ENCODE results near the gene OR52B6. TPM values are rescaled to one million over a fixed set of nuclear protein-coding genes. Genes with fewer than 3 reads are reported as not detected.
A peak's percentile ranks its signal among the peaks of the same experiment; 100 is the strongest.

The OR52B6 gene
- total and polyA plus RNA-seq, 2 of the 13 experiments (the other 11 are each of a cell fraction or from before 2014, with no cell fraction given), result not detected

DNA sequence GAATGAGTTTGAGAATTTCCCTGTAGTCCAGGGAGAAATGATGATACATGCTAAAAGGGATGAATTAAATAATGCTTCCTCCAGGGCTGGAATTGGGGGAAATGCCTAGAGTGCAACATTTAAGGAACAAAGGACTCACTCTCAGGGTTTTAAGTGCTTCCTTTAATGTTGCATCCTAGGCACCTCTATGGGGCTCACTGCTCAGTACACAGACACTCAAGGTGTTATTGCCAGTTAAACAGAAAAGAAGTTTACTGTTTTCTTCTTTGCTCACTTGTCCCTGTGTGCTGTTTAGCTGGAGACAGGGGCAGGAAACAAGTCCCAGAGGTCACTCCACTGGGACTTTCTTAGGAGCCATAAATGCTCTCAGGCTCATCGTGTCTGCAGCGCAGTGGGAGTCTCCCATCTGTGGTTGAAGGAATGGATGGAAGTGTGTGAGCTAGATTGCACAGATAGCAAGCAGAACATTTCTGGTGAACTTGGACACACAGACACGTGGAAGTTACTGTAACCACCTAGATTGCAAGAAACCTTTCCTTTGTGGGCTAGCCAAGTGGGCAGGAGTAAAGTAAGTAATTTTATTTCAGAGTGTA, 24.0 kb upstream of the OR52B6 start:
- no peaks in the 10 kb centered on the region for H4K20me1 ChIP-seq (ENCODE audit: insufficient read depth, low read length)
- ChIA-PET CTCF (ENCODE audit: low intra/inter-chr PET ratio, low total read pairs) (no interaction called here), POLR2A (no interaction called here)
- DNase-seq (ENCODE audit: low spot score), result no peak
- H3K4me1 ChIP-seq (ENCODE audit: insufficient read depth, low read length), result no peaks in the 10 kb centered on the region
- intact Hi-C loops (cut with micrococcal nuclease; ENCODE audit: unreplicated experiment), result no loop called here
- no peaks in the 10 kb centered on the region for H3K9me3 ChIP-seq (ENCODE audit: low read length)
- ATAC-seq, result no peak
- H3K27ac ChIP-seq (ENCODE audit: extremely low read length, insufficient read depth, low read length), result no peak overlapping the region
- no peak overlapping the region for H3K4me3 ChIP-seq (replicated peaks in 1 of 3; ENCODE audit: insufficient read depth in 1 of 3, low read depth in 2 of 3, low read length in 3 of 3)
- 17% methylated on average over 2 of the region's 3 CpGs for WGBS (ENCODE audit: low lambda C conversion rate)
- no peaks in the 10 kb centered on the region for H3K27me3 ChIP-seq (ENCODE audit: control insufficient read depth in 1 of 2, insufficient read depth in 2 of 2, low read length in 2 of 2)
- H3K9ac ChIP-seq (ENCODE audit: insufficient read depth, low read depth, low read length), result no peak overlapping the region
- no peaks in the 10 kb centered on the region for H3K79me2 ChIP-seq (ENCODE audit: insufficient read depth, low read length)
- in situ Hi-C loops (cut with HindIII; ENCODE audit: extremely low pct_ligation_motif_present, low pct_unique_long_range_greater_than_20kb), result no loop called here
- no peak for FAIRE-seq
- H3K36me3 ChIP-seq (replicated peaks in 1 of 2; ENCODE audit: control insufficient read depth in 1 of 2, insufficient read depth in 2 of 2, low read length in 2 of 2), result no peaks in the 10 kb centered on the region
- H2AFZ ChIP-seq (ENCODE audit: low read length), result no peak overlapping the region
- no TSS peak for BruUV-seq (replicated peaks)
- no peak overlapping the region for H3K4me2 ChIP-seq (ENCODE audit: low read depth, low read length)
- TF ChIP-seq STAT5B (CRISPR knock-in tag; IDR thresholded peaks at IDR 0.05), result no peak
- TF ChIP-seq FOXP1 (IDR thresholded peaks at IDR 0.05), result no peak
- no peak for TF ChIP-seq FOXP1 (CRISPR knock-in tag; IDR thresholded peaks at IDR 0.05)
- TF ChIP-seq ELF3 (CRISPR knock-in tag; IDR thresholded peaks at IDR 0.05), result no peak
- TF ChIP-seq, protein P1, sequence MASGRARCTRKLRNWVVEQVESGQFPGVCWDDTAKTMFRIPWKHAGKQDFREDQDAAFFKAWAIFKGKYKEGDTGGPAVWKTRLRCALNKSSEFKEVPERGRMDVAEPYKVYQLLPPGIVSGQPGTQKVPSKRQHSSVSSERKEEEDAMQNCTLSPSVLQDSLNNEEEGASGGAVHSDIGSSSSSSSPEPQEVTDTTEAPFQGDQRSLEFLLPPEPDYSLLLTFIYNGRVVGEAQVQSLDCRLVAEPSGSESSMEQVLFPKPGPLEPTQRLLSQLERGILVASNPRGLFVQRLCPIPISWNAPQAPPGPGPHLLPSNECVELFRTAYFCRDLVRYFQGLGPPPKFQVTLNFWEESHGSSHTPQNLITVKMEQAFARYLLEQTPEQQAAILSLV (CRISPR knock-in tag; IDR thresholded peaks at IDR 0.05; ENCODE audit: borderline replicate concordance), result no peak
- TF ChIP-seq, protein P2, sequence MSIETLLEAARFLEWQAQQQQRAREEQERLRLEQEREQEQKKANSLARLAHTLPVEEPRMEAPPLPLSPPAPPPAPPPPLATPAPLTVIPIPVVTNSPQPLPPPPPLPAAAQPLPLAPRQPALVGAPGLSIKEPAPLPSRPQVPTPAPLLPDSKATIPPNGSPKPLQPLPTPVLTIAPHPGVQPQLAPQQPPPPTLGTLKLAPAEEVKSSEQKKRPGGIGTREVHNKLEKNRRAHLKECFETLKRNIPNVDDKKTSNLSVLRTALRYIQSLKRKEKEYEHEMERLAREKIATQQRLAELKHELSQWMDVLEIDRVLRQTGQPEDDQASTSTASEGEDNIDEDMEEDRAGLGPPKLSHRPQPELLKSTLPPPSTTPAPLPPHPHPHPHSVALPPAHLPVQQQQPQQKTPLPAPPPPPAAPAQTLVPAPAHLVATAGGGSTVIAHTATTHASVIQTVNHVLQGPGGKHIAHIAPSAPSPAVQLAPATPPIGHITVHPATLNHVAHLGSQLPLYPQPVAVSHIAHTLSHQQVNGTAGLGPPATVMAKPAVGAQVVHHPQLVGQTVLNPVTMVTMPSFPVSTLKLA (IDR thresholded peaks at IDR 0.05), result 0 out of 2 replicates have a peak, but pooled peaks have one; percentile 37
- no peak for TF ChIP-seq MLLT10 (CRISPR knock-in tag; IDR thresholded peaks at IDR 0.05)
- TF ChIP-seq SOX6 (IDR thresholded peaks at IDR 0.05), result no peak
- no peak for TF ChIP-seq SOX6 (CRISPR knock-in tag; IDR thresholded peaks at IDR 0.05)
- TF ChIP-seq, protein P3, sequence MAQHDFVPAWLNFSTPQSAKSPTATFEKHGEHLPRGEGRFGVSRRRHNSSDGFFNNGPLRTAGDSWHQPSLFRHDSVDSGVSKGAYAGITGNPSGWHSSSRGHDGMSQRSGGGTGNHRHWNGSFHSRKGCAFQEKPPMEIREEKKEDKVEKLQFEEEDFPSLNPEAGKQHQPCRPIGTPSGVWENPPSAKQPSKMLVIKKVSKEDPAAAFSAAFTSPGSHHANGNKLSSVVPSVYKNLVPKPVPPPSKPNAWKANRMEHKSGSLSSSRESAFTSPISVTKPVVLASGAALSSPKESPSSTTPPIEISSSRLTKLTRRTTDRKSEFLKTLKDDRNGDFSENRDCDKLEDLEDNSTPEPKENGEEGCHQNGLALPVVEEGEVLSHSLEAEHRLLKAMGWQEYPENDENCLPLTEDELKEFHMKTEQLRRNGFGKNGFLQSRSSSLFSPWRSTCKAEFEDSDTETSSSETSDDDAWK (CRISPR knock-in tag; IDR thresholded peaks at IDR 0.05), result no peak
